ENCODE measurements around the gene DSCAM.
"Not testable (repeated sequence)": the region's sequence is repeated elsewhere in the genome, so short reads cannot be mapped to it uniquely, and the experiment has no call there.

The DSCAM gene

DNA sequence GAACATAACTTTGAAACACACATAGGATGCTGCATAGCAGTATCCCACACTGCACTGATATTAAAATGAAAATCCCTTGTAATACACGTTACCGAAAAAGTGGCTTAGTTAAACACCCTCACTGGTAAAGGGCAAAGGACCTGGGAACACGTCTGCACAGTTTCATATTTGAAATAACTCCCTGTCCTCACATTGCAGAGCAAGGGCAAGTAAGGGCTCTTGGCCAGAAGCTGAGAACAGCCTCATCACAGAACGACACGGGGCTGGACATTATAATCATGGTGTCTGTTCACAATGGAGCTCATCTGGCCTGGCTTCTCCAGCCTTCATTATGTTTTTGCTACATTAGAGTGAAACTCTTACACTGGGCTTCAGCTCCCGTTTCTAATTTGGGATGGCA is 772.8 kb downstream of the DSCAM start:
- DNase-seq, result no peak

DNA sequence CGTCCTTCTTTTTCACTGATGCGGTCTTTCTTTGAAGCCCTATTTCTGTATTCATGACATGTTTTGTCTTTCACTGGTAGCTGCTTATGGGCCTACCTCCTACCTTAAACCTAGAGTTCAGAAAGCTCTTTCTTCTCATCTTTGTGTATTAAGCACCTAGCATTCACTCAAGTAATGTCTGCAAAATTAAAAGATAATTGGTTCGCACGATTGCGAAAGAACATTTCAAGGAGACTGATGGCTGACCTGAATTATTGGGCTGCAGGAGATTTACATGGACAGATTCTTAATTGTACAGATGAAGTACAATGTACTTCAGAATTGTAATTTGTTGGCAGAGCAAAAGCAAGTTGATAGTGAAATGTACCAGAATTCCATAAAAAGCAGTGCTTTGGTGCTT is 773.3 kb downstream of the DSCAM start:
- DNase-seq, result no peak

- no peak for DNase-seq
Measured at GRCh38 chr21:40070871-40071270, 776.1 kb downstream of the DSCAM start.

GRCh38 chr21:40067751-40068150 is 779.2 kb downstream of the DSCAM start:
- DNase-seq, result no peak

DNA sequence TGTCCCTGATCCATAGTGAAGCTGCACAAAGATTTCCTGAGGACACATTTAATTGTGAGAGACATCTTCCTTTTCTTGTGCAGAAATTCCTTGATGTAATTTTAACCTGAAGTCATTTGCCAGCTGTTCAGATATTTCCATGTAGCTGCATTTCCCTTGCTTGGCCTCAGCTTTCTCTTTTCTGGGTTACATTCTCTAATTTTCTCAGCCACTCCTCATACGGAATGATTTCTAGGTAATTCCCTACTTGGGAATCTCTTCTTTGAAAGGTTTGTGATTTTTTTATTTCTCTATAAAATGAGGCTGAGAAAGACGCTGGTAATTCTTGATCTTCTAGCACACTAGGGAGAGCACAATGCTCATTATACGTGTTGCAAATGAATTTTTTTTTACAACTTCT is 780.7 kb downstream of the DSCAM start:
- no peak for DNase-seq

DNA sequence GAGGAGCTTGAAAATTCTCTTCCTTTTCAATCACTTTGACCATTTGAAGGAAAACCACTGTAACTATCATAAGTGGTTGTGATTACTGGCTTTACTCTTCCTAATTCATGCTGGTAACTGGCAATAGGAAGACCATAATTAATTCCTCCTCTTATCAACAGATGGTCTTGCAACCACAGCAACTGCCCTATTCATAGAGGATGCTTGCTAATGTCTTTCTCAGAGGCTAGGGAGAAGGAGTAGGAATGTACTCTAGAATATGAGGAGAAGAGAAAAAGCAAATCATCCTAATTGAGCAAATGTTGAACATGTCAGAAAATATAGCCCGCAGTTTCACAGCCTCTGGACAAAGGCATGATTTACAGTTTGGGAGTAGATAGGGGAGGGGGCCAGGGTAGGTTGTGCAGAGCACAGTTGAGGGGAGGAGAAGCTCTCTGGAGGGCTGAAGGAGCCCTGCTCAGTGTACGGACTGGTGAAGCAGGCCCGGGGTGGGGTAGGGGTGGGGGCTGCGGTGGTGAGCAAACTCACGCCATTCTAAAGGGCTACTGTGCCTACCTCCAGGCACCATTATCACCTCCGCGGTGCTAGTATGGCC is 786.8 kb downstream of the DSCAM start:
- no peak for DNase-seq

GRCh38 chr21:40057331-40057730 is 789.6 kb downstream of the DSCAM start:
- DNase-seq, result no peak

DNA sequence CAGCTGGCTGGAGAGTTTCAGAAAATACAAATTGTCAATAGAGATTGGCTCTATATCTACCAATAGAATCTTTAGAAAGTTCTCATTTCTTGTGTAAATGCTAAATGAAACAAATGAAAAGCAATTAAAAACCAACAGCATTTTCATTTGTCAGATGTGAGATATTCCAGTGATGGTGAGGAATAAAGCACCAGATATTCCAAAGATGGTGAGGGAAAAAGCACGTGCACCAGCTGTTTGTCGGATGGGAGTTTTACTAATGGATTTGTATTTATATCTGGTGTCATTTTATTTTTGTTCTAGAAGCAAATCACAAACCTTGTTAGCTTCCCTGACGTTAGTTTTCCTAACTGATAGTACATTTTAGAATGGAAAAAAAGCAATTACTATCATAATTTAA is 790.9 kb downstream of the DSCAM start:
- DNase-seq, result no peak

- no peak for DNase-seq
Measured at GRCh38 chr21:40054403-40054802, 792.6 kb downstream of the DSCAM start.

DNA sequence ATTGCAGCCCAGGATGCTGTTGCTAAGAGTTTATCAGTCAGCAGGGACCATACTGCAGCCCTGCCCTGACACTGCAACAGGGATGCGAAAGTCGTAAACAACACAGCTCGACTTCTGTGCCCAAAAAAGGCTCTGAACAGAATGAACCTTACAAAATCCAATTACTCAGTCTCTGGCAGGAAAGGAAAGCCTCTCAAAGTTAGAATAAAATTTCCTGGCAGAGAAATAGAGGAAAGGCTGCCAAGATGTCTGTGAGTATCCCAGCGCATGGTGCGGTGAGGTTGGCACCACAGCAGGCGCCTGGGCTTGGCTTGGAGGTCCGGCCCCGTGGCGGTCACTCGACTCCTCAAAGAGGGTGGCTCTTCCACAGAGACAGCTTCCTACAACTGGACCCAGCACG is 794.0 kb downstream of the DSCAM start:
- no peak for DNase-seq

- no peak for DNase-seq
Measured at GRCh38 chr21:40052276-40052675, 794.7 kb downstream of the DSCAM start.

DNA sequence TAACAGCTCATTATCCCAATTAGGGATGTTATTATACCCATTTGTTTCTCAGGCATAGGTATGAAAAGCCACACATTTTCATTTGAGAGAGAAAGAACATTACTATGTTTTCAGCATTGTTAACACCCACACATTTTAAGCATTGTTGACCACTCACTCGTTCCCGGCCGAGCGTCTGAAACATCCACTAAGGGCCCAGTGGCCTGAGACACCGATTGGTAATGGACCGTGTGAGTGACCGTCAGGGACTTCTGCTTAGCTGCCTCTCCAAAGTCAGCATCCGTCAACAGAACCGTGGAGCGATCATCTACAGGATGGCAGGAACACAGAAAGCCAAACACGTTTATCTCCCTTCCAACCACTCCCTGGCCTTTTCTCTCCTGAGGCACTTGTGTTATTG is 795.2 kb downstream of the DSCAM start:
- no peak for DNase-seq

DNA sequence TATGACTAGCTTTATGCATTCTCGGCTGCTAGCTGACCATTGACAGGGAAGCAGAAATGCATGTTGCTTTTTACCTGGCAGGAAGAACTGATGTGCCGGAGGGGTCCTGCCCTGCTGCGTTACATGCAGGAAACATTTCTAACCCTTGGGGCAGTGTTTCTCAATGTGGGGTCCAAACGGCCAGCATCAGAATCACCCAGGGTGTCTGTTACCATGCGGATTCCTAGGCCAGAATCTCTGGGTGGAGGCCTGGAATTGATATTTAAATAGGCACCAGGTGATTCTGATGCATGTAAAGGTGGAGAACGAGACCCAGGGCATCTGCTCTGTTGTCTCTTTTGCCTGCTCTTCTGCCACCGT is 797.0 kb downstream of the DSCAM start:
- DNase-seq, result no peak

DNA sequence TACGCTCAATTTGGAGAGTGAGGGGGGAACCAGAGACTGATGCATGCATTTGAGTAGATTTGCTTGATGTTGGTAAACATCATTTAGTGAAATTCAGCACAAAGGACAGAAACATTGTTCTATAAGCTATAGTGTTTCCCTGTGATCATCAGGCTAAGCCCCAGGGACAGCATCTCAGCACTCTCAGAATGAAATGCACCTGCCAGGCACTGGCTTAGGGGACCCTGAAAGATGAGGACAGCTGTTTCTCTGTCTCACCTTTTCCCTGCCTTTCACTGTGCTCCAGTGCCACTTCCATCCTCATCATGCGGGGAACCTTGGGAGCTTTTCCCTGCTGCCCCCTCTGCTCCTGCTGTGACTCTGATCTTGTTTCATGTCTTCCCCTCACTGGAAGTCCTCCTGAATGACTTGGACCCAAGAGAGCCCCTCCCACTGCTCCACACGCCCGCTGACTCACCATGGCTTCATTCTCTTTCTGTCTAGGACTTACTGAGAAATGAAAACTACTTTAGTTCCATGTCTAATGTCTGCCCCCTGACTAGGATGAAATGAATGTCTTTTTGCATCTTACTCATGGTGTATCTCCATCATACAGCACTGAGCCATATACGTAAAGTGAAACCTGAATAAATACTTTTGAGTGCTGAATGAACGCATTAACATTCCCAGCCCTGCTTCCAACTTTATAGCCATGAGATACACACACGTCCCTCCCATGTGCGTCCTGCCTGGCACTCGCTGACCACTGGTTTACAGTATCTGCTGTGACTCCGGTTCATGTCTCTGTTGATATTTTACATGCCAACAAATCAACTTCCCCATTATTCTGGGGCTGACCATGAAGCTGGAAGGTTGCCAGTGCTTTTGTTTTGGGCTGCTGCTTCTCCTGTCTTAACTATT is 797.7 kb downstream of the DSCAM start:
- DNase-seq, result no peak

DNA sequence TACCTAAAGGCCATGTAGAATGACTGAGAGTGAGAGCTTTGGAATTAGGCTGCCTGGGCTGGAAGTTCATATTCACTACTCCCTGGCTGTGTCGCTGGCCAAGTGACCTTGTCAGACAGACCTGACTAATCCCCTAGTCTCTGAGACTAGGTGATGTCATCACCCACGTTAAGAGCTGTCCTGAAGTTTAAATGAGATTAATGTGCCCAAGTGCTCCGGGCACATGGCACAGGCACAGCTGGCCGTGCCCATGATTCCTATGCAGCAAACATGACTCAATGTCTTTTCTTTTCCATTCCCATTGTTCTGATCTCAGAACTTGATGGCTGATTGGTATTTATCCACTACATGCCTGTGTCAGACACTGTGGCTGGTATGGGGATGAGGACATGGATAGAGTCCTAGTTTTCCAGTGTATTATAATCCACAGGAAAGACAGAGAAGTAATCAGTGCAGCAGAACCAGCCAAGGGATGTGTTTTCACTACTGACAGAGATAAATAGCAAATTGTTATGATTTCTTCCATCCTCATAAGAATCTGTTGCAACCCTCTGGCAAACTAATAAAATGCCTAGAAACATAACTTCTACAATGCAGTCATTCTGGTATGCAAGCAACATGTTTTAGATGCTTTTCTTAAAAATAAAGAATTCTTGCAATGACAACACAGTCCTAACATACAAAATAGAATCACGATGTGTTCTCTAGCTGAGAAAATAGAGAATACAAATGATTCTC is 798.8 kb downstream of the DSCAM start:
- DNase-seq, result no peak

DNA sequence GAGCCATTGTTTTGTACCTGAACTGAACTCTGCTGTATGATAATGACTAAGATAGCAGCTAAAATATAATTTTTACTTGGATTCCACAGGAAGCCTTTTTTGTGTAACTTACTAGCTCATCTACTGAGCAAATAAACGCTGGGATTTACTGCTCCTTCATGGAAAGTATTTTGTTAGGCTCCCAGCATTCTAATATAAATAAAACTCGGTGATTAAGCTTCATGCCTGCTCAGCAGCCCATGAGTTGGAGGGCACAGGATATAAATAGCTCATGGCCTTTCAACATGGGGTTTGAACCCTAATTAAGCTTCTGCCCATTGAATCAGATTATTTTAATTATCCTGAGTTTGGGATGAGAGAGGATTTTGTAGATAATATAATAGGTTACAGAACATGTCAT is 799.7 kb downstream of the DSCAM start:
- no peak for DNase-seq

GRCh38 chr21:40043866-40044265 is 803.1 kb downstream of the DSCAM start:
- no peak for DNase-seq

DNA sequence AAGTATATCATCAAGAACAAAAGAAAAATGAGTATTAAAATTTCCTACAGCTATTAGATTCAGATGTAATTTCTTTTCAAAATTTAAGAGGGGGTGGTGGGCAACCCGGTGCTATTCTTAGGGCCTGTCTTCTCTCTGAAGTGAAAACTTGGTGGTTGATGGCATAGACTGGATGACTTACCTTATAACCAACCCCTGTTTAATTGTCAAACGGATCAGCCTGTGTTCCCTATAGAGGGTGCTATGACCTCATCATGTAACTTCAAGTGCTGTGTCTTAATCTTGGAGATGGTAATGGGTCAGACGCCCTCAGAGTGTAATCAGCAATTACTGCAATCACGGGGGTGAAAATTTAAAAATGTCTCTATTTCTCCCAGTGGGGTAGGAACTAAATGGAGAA is 803.5 kb downstream of the DSCAM start:
- DNase-seq, result no peak

DNA sequence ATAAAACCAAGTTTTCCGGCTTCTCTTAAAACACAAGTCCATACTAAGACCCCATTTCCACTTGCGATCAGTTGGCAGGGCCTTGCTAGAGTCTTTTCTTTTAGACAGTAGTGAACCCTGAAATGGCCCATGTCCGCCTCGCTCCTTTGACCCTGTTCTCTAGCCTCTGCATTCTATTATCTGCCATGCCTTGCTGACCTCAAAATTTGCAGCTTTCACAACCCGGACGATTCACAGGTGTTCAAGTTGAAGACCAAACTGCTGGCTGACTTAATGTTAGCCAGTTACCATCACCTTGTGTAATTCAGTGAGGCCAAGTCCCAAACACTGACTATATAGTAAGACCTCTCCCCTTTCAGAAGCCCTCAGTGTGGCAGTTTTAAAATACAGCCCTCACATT is 805.5 kb downstream of the DSCAM start:
- DNase-seq, result no peak

- DNase-seq, result not testable (repeated sequence)
Measured at GRCh38 chr21:40033156-40033782, 813.7 kb downstream of the DSCAM start.

DNA sequence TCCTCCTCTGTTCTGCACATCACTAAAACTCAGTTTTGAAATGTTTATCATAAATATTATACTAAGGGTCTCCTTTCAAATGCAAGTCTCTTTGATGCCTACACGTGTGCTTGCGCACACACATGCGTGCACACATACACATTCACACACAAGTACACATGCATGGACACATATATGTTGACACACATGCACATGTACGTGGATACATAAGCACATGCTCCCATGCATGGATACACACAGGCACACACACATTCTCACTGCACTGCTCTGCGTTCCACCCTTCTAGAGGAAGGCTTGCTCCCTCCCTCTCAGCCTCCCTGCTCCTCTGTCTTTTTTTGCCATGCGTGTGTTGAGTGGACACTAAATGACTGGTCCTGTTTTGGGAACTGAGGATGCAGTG is 817.1 kb downstream of the DSCAM start:
- no peak for DNase-seq

DNA sequence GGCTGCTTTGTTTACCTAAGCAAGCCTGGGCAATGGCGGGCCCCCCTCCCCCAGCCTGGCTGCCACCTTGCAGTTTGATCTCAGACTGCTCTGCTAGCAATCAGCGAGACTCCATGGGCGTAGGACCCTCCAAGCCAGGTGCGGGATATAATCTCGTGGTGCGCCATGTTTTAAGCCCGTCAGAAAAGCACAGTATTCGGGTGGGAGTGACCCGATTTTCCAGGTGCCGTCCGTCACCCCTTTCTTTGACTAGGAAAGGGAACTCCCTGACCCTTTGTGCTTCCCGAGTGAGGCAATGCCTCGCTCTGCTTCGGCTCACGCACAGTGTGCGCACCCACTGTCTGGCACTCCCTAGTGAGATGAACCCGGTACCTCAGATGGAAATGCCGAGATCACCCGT is 818.6 kb downstream of the DSCAM start:
- not testable (repeated sequence) for DNase-seq

DNA sequence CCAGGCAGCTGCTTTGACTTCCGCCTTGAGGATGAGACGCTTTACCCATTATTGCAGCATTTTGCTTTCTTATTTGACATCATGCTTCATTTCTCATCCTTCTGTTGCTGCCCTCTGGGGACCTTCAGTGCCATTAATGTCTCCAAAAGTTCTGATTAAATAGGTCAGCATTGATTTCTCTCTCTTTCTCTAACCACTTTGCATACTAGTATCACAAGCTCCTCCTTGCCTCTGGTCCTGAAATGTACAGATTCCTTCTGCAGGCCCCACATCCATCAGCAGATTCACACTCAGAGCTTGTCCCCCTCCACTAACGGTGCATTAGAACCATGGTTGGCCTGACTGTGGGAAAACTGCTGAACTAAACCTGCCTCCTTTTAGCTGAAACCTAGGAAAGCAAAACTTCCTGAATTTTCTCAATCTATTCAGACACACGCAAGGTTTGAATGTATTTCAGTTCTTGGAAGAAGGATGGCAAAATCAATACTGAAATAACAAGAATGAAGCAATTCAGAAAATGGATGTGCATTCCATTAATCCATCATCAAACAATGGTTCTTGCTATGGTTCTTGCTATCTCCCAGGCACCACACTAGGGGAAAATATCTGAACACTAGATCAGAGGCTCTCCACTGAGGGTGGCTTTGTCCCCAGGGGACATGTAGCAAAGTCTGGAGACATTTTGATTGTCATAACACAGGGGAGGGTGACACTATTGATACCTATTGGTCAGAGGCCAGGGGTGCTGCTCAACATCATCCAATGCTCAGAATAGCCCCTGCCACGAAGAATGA is 825.2 kb downstream of the DSCAM start:
- DNase-seq, result no peak

All from NK-92 treated with Interleukin-12 subunit alpha and Interleukin-12 subunit beta, amount 100 ng/mL, for 24 hours (cell line).